HG02623 (cell line): ENCODE results near the gene FBXO36.
"Not testable (repeated sequence)": the region's sequence is repeated elsewhere in the genome, so short reads cannot be mapped to it uniquely, and the experiment has no call there.

Source experiments
- ATAC-seq: cut with Tn5 transposase; IDR thresholded peaks from one replicate; pipeline ENCODE4 v1.9.1; 2021; ENCODE audit warnings: moderate library complexity; ENCODE audit not compliant: unreplicated experiment

FBXO36 gene, protein sequence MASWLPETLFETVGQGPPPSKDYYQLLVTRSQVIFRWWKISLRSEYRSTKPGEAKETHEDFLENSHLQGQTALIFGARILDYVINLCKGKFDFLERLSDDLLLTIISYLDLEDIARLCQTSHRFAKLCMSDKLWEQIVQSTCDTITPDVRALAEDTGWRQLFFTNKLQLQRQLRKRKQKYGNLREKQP

DNA sequence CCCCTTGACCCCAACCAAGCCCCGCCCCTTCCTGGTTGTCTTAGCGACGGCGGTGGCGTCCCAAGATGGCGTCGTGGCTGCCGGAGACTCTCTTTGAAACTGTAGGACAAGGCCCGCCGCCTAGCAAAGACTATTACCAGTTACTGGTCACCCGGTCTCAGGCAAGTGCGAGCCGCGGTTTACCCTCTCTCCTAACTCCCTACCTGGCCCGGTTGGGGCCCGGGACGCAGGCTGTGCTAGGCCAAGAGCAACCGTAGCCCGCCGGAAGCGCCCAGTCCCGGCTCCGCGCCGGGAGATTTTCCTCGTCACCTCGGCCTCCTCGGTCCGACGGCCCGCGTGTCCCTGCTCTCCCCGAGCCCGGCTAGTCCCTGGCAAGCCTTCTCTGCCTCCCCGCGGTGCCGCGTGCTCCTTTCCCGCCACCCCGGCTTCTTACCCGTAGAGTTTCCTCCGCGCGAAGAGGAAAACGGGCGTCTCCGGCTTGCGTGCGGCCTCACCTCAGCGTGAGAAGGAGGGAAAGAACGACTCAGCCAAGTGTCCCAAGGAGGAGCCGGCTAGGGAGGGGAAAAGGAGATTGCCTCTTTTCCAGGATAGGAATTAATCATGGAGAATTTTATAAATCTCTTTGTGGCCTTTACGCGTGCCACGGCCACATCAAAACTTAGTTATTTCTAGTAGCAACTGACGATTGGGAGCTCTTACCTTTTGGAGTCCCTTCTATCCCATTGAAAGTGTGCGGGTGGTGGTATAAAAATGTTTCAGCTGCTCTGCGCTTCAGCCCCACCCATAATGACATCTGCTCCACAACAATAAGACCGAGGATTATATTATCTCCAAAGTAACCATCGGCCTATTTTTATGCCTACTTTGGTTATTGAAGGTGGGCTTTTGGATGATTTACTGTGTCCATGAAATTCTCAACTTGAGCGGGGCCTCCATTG lies at the start of gene FBXO36:
FBXO36 (plus strand) TSS at position 55 of the 938 bp plus-strand sequence; CDS start at position 66, 11 bp downstream.
- ATAC-seq = peak; percentile 59

DNA sequence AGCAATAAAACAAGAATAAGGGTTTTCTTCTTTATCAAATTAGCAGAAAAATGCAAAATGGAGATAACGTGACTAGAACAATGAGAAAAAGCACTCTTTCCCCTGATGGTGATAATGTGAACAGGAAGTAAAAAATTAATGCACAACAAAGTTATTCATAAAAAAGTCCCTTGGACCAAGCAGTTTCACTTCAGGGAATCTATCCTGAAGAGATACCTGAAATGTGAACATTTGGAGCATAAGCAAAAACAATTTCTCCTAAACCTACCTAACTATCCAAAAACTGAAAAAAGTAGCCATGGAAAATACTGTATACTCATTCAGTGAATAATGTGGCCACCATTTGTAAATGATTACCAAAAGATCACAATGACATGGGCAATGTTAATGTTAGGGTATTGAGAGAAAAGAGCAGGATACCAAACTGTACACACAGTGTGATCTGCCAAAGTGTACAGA lies 49.2 kb upstream of the FBXO36 start:
- peak; percentile 67 for ATAC-seq

DNA sequence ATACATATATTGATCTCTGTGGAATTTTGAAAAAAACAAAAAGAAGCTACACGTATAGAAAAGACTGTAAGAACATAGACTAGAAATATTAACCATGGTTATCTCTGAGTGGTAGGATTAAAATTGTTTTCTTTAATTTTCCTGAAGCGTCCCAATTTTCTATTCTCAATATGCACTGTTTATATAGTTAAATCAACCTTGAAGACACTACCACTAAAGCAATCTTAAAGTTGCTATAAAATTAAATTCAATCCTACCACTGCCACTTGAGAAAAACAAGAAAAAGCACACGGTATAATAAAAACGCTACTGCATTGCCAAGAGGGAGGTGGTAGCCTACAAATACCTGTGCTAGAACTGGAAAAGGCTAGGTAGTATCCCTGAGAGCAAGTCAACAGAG lies 47.7 kb upstream of the FBXO36 start:
- no peak for ATAC-seq

DNA sequence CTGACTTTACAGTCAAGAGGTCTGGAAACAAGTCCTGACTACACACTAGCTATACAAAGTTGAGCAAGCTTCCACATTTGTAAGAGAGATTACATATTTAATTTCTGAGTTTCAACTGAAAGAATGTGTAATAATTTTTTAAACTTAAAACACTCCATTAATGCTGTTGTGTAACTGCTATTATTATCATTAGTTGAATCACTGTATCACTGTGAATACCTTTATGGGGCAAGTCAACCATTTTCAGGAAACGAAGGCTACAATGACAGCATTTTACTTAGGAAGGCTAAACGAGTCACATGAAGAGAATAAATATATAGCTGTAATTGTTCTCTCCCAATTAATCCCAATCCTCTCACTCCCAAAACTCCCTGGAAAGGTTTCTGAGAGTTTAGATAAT lies 46.8 kb upstream of the FBXO36 start:
- ATAC-seq = no peak

DNA sequence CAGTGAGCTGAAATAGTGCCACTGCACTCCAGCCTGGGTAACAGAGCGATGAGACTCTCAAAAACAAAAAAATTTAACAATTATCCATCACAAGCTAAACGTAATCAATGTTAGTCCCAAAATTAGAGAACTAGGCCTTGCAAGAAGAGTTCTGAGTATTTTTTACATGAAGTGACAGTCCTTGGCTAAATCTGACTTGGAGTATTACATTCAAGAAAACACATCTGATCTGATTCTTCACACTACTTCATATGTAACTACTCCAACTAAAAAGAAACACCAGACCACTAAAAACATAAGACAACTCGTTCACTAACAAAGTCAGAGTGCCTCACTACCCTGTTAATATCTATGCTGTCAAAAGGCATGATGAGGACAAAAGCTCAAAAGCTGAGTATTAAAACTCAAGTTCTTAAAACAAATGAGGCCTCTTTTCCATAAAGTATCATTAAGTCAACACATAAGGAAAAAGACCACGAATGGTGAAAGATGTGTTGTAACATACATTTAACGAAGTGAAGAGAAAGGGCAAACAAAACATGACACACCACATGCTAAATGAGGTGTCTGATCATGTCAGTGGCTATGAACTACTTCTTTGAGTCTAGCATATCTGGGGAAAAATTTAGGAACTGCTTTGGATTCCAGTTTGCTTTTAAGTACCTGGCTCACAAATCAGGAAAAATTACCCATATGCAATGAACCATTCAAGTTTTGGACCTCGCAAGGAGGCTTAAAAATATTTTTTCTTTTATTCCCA lies 42.9 kb upstream of the FBXO36 start:
- no peak for ATAC-seq

DNA sequence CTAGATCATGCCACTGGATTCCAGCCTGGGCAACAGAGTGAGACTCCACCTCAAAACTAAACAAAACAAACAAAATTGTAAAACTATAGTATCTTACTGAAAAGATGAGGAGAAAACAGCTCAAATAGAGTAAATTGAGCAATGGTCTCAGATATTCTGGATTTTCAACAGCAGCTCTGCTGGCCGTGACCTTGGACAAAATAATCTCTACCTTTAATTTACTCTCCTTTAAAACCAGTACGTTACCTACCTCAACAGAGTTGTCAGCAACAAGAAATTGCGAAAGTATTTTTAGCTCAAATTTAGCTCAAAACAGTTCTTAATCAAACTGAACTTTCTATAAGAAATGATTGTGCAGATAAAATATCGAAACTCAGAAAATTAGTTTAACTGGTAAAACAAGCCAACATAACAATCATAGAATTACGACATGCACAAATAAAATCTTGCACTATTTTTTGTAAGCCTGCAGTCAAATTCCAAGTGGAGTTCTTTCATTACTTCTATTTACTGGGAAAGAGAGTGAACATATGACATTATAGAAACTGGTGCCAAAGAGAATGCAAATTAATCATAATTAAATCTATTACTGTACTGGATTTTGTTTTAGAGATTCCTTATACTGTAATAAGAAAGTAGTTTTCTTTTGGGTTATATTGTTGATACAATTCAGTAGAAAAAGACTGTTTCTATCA lies 41.3 kb upstream of the FBXO36 start:
- no peak for ATAC-seq

DNA sequence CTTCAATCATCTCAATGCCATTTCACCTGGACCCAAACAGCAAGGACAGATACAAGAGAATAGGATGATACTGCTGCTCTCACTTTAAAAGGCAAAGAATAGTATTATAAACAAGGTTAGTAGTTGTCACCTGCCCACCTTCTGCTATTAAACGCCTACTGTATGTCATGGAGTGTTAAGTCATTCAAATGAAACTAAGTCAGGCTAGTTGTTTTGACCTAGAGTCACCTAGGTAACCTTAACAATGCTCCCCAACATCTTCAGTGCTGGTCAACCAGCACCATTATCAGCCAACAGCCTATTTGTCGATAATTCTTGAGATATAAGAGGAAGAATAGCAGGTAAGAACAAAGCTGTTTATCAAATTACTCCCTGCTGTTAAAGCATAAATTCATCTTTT lies 39.7 kb upstream of the FBXO36 start:
- no peak for ATAC-seq

DNA sequence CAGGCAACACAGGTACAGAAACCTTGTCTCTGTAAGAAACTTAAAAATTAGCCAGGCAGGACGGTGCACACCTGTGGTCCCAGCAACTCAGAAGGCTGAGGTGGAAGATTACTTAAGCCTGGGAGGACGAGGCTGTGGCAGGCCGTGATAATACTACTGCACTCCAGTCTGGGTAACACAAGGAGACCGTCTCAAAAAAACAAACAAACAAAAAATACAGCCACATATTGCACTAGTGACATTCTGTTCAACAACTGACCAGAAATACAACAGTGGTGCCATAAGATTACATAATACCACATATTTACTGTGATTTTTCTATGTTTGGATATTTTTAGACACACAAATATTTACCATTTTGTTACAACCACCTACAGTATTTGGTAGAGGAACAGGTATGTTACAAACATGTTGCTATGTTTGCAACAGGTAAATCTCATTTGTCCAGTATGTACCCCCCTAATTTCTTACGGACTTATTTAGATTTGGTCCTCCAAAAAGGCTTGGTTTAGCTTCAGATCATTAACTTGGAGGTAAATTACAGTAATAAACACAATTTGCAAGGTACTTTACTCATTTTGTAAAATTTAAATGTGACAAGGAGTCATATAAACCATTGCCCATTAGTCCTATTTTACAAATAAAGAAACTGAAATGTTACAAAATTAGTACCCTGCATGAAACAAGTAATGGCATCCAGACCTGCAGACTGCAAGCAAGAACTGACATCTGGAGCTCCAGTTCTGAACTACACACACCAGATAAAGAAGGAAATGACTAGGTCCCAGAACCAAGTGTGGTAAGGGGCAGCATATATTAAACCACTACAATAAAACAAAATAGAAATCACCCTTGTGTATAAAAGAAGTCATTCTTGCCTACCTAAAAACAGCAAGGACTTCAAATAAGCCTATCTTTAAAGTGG lies 37.3 kb upstream of the FBXO36 start:
- peak; percentile 74 for ATAC-seq

DNA sequence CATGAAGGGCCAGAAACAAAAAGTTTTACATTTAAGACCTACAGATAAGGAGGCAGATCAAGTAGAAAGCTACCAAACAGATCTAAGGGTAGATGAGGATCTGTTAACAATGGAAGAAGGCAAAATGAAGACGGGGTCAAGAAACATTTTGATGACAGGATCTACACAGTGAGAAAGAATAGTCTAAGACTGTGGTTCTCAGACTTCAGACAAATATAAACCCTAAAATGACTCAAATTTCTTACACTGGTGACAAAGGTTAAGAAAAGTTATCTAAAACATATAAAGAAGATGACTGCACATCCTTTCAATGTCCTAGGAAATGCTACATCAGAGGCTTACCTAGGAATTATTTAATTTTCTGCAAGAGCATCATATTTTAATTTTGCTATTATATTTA lies 34.9 kb upstream of the FBXO36 start:
- ATAC-seq = no peak

DNA sequence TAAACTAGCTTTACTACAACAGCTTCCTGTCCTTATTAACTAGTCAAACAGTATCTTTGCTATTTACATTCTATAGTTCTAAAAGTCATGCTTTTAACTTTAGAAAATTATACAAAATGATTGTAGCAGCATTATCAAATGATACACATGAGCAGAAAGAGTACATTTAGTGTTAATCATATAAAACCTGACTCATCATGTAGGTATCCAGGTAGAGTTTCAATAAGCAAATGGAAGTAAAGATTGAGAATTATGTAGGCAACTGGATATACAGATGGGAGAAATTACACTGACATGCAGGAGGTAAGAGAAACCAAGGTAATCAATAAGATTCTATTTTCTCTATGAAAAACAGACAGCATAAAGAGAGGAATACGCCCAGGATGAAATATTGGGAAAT lies 34.3 kb upstream of the FBXO36 start:
- ATAC-seq = no peak

DNA sequence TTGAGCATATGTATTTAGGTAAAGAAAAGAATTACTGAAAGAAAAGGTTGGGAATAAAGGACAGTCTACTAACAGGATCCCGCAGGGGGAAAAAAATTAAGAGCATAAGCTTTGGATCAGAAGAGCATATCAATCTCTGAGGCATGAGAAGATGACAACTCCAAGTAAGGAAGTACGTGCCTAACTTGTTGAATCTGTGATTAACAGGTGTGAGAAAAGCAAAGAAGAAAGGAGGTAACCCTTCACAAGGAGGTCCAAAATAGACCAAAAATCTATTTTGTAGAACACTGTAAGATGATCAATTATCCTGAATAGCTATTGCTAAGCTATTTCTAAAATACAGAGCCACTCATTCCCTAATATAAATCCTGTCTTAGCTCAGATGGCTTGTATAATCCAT lies 33.3 kb upstream of the FBXO36 start:
- no peak for ATAC-seq

DNA sequence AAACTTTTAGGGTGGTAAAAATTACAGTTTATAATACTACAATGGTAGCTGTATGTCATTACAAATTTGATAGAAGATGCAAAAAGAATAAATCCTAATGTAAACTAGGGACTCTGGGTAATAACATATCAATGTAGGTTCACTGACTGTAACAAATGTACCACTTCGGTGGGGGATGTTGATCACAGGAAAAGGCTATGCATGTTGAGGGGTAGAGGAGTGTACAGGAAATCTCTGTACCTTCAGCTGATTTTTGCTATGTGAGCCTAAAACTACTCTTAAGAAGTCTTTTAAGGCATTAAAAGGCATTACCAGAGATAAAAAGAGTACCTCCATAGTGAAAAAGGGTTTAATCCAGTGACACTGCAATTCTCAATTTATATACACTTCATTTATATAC lies 25.4 kb upstream of the FBXO36 start:
- ATAC-seq = no peak

DNA sequence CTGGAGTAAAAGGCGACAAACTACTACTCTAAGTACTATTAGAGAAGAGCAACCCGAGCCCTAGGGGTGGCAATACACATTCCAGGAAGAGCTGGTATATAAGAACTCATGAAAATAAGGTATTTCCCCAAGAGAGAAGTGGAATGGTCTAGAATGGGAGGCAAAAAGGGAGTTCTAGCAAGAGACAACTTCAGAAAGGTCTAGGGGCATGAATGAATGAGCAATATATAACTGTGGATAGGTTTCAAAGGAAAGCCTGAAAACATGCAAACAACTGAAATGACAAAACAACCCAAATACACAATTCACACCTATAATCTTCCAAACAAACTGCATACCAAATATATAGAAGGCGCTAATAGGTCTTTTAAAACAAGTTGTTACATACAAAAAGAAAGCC lies 22.7 kb upstream of the FBXO36 start:
- no peak for ATAC-seq

DNA sequence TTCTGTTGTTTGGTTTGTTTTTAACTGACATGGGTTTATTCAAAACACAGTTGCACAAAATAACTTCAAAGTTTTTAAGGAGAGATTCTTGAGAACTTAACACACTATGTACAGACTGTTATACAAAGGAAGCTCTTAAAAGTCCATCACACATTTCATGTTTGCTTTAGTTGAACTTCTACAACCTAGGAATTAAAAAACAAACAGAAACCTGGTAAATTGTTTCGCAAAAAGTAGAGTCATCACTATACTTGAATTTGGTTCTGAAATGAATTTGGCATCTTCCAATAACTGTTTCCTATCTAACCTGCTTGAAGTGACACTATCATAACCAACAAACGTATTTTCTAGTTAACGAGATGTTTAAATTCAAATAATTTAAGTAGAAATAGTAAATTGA lies 22.3 kb upstream of the FBXO36 start:
- ATAC-seq = no peak

DNA sequence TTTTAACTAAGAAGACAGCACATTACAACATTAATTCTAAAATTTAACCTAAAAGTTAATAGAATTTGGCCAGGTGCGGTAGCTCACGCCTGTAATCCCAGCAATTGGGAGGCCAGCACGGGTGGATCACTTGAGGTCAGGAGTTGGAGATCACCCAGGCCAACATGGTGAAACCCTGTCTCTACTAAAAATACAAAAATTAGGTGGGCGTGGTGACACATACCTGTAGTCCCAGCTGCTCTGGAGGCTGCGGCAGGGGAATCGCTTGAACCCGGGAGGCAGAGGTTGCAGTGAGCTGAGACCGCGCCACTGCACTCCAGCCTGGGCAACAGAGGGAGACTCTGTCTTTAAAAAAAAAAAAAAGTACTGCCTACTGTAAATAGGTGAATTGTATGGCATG lies 21.8 kb upstream of the FBXO36 start:
- ATAC-seq = not testable (repeated sequence)

DNA sequence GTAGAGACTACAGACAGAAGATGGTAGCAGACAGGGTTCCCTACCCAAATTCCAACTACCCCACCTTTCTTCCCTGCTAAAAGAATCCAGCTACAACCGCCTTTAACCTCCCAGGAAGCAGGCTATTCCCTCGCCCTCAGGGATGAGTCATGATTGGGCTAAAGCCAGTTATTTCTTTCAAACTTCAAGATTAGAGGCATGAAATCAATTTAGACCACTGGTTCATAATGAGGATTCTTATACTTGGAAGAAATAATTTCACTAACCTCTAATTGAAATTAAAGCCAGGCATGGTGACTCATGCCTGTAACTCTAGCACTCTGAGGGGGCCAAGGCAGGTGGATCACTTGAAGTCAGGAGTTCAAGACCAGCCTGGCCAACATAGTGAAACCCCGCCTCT lies 20.5 kb upstream of the FBXO36 start:
- ATAC-seq = no peak

DNA sequence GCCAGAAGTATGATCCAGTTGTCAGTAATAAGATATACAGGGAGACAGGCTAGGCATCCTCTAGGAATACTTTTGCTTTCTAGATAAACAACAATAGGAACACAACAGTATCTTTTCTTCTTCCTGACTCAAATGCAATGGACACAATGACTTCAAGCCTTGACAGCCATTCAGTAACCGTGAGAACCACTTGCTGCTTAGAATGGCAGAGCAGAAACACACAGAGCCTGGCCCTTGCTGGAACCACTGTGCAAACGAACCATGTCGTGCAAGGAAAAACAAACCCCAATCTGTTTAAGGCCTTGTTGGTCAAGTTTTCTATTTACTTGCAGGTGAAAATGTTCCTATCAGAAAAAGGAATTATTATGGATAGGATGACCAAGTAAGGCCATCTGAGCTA lies 19.3 kb upstream of the FBXO36 start:
- no peak for ATAC-seq

DNA sequence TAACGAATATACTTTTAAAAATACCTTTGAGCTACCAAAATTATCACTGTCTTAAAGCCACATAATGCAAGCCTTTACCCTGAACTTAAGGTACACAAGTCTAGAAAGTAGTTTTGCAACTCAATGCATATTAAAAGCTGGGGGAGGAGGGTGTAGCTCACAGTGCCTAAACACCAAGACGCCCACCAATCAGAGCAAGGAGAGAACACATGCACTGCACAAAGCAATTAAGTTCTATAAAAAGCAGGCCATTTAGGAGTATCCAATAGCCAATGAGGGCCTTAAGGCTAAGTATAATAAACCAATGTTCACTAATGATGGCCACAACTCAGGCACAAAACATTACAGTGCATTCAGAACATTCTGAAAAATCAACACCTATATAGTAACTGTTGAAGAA lies 16.7 kb upstream of the FBXO36 start:
- no peak for ATAC-seq

DNA sequence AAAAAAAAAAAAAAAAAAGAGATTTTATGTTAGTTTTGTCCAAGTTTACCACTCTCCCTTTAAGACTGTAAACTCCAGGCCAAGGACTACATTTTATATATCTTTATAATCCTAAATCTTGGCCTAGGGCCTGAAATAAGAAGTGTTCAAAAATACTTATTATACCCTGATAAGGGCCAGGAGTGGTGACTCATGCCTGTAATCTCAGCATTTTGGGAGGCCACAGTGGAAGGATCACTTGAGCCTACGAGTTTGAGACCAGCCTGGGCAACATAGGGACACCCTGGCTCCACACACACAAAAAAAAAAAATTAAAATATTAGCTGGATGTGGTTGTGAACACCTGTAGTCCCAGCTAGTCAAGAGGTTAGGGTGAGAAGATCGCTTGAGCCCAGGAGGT lies 13.2 kb upstream of the FBXO36 start:
- ATAC-seq = no peak
